HG03108 (cell line): ENCODE measurements around the gene ADAMTS2.

Source experiments
- ATAC-seq: cut with Tn5 transposase; IDR thresholded peaks from one replicate; pipeline ENCODE4 v1.9.1; 2021; ENCODE audit warnings: moderate library complexity; ENCODE audit not compliant: unreplicated experiment

ADAMTS2 gene

DNA sequence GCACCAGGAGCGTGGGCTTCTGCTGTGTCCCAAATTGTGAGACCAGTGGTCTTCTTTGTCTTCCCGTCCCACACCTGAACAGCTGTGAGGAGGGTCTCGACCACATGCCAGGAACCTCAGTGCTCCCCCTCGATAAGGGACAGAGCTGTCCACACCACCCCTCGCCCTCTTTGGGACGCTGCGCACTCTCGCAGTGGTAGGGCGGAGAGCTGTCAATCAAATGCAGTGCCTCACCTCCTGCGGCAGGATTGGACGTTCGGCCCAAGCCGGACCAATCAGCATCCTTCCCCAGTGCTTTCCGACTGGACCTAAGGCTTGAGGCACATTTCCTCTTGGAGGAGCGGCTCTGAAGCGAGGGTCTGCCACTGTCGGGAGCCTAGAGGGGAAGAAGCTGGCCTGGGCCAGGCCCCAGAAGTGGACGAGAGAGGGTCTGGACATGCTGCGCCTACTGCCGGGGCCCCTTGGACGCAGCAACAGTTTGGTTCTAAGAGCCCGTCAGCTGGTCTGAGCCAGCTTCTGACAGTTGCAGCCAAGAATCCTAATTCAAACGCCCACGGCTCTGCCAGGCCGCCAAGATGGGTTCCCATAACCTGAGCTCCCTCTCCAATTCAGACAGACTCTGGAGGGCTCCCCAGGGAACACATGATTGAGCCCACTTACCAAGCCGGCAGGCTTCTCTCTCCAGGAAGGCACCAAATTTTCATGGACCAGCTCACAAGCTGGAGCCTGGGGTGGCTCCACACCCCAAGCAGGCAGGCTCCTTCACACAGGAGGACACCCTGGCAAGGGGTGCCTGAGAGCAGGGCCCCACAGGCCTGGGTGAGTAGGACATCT lies 28.1 kb upstream of the ADAMTS2 start:
- no peak for ATAC-seq

DNA sequence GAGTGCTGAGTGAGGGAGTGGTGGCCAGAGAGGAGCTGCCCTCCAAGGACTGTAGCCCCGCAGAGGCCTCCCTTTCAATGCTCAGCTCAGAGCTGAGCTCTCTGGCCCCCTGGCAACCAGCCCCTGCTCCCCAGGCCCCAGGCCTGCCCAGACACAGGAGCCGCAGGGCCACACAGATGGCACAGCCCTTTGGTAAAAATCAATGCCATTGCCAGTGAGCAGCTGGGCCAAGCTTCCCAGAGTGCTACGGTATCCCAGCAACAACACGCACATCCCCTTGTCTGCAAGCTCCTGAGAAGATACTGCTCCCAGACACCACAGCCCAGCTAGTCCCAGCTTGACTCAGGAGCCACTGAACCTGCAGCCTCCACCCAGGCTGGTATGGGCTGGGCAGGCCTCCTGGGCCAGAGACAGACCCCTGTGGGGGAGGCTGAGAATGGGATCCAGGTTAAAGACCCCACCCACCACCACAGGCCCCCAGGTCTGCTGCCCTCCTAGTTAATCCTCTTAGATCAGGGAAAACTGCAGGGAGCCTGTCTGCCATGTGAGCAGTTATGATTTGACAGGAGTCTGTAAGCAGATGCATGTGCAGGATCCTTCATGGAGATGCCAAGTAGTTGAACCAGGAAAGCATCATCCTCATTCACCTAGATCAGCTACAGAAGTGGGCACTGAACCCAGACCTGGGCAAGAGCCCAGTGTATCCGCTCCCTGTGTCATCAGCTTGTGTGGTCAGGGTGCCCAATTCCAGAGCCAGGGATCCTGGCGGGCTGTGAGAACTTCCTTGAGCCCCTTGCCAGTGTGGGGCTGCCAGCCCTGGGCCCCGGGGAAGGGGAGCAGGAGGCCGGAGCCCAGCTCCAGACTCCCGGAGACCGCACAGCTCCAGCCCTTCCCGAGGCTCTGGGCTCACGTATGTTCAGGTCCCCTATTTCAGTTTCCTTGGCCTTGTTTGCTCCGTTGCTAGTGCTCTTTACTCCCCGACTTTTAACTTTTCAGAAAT lies 26.7 kb upstream of the ADAMTS2 start:
- ATAC-seq: no peak

DNA sequence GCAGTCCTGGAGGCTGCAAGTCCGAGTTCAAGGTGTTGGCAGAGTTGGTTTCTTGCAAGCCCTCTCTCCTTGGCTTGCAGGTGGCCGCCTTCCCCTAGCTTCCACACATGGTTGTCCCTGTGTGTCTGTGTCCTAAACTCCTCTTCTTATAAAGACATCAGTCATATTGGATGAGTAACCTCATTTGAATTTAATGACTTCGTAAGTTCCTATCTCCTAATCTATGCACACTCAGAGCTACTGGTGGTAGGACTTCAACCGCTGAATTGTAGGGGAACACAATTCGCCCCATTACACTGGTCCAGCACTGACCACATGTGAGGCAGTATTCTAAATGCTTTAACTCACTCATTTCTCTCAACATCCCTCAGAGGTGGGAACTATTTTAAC lies 25.9 kb upstream of the ADAMTS2 start:
- ATAC-seq: no peak

DNA sequence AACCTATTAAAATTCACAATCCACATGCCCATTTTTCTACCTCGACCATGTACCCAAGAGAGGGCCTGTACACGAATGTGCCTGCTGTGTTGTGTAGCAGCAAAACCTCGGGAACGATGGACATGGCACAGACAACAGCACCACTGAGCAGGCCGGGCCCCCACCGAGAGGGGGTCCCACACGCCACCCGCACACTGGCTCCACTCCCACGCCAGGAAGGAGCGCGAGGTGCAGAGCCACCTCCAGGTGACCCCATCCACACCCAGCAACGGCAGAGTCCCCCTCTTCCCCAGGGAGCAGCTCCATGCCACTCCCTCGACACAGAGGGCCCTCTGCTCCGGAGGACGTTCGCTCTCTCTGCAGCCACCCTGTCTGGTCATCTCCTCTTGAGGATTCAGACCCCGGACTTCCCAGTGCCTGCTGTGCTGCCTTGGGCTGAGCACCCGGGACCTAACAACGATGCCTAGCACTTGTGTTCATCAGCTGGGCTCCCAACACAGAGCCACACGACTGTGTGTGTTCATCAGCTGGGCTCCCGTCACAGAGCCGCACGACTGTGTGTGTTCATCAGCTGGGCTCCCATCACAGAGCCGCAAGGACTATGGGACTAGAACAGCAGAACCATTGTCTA lies 25.3 kb upstream of the ADAMTS2 start:
- no peak for ATAC-seq

DNA sequence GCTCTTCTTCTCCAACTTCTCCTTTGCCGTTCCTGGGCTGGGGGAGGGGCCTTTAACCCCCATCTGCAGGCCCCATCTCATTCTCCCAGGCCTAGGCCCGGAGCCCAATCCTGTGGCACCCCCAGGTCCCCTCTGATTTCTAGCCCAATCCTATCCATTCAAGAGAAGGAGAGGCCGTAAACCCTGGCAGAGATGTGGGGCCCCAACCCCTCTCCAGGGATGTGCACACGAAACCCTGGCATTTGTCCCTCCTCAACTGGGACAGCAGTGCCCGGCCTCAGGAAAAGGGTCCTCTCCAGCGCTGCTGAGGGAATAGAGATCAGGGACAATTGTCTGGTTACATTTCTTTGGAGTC lies 24.2 kb upstream of the ADAMTS2 start:
- no peak for ATAC-seq

DNA sequence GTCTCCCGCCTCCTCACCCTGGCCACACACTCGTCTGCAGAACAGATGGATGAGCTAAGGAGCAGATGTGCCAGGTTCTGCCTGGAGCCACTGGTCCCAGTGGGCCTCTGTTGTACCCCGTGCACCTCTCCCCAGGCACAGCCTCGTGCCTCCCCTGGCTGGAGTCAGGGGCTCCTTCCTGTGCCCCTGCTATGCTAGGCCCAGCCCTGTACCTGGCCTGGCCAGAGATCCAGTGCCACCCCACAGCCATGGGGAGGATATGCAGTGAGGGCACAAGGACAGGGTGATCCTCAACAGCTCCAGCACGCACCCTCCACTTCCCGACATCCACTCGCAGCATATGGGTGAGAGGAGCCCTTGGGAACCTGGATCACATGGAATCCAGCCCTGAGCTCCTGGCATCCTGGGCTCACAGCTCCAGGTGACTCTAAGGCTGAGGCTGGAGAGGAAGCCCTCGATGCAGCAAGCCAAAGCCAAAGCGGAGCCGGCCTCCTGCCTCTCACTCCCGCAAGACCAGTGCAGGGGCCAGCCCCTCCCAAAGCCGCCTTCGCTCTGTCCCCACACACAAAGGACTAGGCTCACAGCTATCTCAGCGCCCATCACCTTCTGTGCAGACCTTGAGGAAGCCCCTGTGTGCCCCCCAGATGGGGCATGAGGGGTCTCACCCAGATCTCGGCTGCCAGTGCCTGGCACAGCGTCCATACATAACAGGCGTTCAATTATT lies 23.7 kb upstream of the ADAMTS2 start:
- no peak for ATAC-seq

DNA sequence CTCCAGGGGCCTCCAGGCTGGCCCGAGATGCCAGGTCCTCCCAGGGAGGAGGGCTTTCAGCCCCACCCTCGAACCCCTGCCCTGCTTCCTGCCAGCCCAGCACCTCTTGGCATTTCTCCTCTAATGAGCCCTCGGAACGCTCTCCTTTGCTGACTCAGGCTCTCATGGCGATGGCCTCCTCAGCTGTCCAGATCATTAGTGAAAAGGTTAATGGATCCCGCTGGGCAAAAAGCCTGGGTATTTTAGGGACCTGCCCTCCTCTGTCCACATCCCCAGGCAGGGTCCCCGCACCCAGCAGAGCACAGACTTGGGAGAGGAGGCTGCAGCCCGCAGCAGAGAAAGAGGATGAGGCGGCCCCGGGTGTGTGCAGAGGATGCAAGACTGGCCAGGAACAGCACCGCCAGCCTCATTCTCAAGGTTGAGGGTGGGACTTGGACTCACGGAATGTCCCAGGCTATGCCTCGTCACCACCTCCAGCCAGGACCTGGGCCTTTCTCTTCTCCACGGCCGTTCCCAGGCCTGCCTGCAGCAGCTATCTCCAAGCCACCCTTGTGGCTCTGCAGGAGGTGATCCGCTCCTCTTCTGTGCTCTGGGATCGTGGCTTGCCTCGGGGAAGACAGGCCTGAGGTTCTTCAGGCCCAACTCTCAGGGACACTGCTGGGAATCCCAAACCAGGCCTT lies 23.0 kb upstream of the ADAMTS2 start:
- no peak for ATAC-seq

DNA sequence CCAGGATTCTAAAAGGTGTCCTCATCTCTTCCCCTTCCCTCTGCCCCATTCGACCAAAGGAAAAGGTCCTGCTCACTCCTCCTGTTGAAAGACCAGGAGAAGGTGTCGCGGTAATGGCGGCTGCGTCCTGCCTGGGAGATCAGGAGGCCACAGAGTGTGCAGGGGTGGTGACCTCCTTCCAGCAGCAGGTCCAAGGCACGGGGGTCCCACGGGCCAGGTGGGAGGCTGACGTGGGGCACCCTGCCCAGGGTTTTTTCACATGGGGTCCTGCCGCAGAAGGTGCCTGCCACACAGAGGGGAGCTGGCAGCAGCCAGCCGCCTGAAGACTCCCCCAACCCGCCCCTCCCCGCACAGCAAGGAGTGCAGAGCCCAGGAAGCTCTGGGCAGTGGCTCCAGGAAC lies 22.2 kb upstream of the ADAMTS2 start:
- no peak for ATAC-seq

DNA sequence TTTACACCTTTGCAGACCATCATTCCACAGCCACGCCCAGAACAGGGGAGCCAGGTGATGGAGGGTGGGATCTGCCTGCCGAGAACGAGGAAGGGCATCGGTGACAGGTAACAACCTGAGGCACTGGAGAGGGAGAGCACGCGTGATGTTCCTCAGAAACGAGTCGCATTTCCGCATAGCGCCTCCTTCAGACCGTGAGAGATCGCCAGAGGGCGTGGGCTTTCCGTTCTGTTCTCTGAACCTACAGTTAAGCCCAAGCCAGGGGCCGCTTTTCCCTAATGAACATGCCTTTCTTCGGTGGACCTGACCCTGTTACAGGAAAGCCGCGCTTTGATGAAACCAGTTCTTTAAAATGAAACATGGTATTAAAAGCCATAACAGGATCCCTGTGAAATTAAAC lies 17.1 kb upstream of the ADAMTS2 start:
- ATAC-seq: no peak

DNA sequence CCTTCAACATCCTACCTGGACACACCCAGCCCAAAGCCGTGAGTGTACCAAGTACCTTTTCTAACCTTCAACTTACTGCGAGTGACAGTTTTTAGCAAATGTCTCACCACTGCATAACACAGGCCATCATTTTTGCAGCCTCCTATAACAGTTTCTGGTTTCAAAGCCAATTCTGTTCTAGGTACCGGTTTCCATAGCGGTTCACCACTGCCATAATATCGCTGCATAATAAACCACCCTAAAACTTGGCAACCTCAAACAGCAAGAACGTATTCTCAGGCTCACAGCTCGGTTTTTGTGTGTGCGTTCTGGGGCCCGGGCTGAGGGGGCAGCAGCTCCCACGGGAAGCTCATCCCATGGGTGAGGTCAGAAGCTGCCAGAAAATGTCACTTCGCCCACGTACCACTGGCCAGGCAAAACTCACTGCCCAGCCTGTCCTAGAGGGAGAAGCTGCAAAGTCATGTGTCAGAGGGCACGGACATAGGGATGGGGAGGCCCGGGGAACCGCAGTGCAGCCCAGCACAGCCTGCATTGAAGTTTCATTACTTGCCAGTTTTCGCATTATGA lies 15.9 kb upstream of the ADAMTS2 start:
- no peak for ATAC-seq

DNA sequence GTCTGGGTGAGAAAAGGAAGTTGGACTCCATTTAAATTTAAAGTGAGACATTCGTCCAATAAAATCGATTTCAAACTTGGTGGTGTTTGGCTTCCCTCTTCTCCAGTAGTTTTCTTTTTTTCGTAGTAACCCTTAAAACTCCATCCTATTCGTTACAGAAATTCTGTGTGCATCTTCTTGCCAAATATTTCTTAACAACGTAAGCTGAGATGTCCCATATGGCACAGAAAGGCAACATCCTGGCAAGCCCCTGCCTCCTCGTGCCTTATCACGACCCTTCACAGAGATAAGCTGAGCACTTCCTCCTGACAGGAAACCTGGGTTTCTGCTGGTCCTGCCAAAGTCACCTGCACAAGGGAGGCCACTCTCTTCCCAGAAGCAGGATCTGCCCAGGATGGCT lies 11.8 kb upstream of the ADAMTS2 start:
- ATAC-seq: no peak

DNA sequence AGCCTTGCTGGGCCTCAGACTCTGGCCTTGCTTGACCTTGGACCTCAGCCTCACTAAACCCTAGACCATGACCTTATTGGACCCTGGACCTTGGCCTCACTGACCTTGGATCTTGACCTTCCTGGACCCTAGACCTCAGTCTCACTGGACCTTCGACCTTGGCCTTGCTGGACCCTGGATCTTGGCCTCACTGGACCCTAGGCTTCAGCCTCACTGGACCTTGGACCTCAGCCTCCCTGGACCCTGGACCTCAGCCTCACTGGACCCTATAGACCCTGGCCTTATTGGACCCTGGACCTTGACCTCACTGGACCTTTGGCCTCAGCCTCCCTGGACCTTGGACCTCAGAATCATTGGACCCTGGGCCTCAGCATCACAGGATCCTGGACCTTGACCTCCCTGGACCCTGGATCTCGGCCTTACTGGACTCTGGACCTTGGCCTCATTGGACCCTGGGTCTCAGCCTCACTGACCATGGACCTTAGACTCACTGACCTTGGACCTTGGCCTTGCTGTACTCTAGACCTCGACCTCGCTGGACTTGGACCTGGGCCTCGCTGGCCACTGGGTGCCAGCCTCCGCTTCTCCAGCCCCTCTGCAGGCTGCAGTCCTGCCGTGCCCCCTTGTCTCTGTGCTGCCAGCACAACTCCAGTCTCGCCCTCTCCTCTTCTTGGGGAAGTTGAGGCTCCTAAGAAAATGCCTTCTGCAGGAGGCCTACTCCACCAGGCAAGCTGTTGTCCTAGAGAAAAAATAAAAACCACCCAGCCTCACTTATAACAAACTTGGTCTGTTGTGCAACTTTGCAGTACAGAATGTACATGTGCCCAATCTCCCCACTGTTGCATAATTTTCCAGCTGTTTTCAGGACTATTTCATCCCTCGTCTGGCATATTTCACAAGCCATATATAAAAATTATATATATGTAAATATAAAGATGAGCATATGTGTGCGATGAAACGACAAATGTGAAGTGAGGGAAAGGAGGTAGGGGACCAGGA lies 11.0 kb upstream of the ADAMTS2 start:
- no peak for ATAC-seq

DNA sequence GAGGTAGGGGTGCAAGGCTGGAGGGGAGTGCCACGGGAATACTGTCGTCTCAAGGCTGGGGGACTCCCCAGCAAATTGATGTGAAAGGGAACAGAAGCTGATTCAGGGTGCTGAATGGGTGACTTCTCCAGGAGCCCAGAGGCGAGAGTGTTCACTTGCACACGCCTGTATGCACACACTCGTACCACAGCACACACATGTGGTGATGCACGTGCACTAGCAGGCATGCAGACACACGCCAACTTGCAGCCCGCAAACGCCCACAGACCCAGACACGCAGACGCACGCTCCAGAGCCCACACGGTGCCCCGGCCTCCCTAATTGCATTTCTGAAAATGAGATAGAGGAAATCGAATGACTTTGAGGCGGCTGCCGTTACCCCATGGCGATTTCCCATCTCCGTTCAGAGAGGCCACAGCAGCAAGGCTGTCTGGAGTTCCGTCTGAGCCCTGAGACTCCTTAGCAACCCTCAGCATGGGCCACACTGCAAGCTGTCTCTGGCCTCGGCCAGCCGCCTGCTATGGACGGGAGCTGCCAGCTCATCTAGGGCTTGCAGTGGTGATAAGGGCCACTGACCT lies 9.1 kb upstream of the ADAMTS2 start:
- no peak for ATAC-seq

DNA sequence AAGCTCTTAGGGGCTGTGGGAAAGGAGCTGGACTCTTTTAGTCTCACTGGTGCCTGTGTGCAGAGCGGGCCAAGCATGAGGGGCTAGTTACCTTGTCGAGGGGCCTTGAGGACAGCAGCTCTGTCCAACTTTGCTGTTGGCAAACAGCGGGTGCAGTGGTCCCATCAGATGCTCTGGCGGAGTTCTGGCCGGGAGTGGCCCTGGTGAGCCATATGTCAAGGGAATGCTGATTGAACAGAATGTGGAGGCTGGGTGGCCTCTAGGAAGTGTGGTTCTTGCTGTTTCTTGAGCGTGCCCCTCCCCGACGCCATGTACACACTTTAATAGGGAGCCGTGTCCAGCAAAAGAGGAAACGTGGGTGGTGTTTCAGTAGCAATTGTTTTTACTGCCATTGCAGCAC lies 3.6 kb upstream of the ADAMTS2 start:
- no peak for ATAC-seq

DNA sequence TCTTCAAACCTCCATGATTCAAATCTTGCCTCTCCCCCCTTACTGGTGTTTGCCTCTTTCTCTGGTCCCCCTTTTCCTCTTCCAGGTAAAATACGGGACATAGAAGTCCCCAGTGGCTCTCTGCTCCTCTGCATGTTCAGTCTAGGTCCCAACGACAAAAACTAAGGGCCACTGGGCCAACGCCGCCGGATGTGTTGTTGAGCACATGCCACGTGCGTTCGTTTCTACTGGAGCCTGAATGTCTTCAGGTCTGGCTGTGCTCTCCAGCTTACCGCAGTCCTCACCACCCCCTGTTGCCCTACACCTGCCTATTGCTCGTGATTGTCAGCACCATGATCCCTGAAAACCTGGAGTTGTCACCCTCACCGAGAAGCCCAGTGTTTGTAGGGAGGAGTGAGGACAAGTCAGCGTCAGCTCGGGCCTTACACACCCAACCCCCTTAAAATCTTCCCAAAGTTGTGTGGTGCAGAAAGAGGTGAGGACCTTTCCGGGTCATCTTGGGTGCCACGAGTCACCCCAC lies 2.8 kb upstream of the ADAMTS2 start:
- no peak for ATAC-seq

DNA sequence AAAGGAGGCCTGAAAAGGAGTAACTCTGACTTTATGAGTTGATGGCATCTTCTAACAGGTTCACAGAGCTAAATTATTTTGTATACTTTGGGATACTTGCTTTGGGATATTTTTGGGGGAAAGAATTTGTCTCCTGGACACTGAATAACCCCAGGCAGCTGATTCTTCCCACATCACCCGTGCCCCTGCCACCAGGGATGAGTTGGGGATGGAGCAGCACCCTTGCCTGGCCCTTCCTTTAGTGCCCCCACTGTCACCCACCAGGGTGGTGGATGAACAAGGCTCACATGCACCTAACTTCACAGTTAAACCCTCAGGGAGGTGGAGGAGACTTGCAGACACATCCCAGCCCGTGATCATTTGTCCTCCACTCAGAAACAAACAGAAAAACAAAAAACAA lies 2.3 kb upstream of the ADAMTS2 start:
- no peak for ATAC-seq

DNA sequence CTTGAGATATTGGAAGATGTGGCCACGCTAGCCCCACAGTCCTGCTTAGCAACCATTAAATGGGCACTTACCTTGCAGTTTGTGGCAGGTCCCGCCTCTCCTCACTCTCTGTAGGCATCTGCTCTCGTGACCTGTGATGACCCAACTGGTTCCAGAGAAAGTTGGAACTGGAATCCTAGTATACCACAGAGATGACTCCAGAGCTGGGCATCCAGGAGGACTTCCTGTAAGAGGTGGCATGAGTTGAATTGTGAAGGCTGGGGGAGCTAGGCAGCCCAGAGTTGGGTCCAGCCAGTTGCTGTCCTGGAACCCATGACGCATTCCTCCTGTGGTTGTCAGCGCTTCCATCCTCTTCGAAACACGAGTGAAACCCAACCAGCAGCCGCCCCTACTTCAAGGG lies 1.6 kb upstream of the ADAMTS2 start:
- no peak for ATAC-seq

DNA sequence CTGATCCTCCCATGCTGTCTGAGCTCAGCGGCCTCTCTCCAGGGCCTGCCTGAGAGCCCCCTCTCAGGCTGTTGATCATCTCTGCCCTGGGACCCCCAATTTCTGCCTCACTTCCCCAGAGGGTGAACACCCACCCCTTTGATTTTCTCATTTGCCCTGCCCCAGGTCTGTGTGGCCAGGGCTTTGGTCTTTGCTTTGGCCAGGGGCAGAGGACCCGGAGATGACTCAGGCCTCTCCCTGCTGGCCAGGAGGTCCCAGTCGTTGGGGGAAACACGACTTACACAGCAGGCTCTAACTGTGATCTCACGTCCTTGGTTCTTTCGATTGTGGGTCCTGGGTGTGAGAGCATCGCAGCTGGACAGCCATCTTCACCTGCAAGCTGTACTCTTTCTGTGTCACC lies 1.1 kb upstream of the ADAMTS2 start:
- ATAC-seq: no peak

DNA sequence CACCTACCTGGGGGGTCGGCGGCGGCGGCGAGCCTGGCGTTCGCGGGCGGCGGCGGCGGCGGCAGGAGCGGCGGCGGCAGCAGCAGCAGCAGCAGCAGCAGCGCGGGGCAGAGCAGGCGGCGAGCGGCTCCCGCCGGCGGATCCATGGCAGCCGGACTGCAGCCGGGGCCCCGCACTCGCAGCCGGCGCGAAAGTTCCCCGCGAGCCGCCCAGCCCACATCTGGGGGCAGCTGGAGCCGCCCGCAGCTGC lies 153 bp downstream of the ADAMTS2 start:
- no peak for ATAC-seq
